Right lobe of liver (tissue), 4 donors: Measurements from ENCODE around the gene CERK.

Experiments used
- POLR2A ChIP-seq: fragments of 450-650 bp; IDR thresholded peaks from one replicate; pipeline ENCODE4 v1.6.1; 2017; ENCODE audit warnings: antibody characterized with exemption, mild to moderate bottlenecking
- TF ChIP-seq, protein P1 (sequence below), 4 donors: fragments of 200-600 bp in 3 of 4; fragments of 450-650 bp in 1 of 4; IDR thresholded peaks; one replicate each; pipeline versions ENCODE4 v1.5.1 to v1.8.0; 2016 to 2022; ENCODE audit warnings: antibody characterized with exemption in 4 of 4, mild to moderate bottlenecking in 2 of 4
- donor health status: DM: no; HTN: no; CAD: no.
- donor health status: DM: no; HTN: no; CAD: no.
- donor health status: DM: no; HTN: yes; CAD: no.

DNA sequence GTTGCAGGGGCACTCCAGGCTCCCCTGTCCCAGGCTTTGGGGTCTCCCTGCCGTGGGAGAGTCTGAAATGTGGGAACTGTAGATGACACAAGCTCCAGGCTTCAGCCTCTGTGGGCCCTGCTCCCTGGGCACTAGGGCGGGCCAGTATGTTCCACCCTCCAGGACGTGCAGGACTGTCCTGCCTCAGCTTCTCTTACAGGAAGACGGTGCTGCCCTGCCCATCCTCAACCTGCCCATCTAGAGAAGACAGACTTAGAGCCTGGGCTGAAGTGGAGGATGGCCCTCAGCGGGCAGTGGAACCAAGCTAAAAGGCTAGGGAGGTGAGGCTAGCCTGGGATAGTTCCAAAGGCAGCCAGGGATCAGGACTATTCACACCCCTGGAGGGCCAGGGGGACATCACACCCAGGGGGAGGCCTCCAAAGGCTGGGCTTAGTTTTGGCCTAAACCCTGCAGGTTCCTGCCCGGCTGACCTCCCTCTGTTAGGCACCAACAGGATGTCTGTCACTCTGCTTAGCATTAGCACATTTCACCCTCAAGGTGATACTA lies 4.0 kb upstream of the CERK start:
- TF ChIP-seq, protein P1, sequence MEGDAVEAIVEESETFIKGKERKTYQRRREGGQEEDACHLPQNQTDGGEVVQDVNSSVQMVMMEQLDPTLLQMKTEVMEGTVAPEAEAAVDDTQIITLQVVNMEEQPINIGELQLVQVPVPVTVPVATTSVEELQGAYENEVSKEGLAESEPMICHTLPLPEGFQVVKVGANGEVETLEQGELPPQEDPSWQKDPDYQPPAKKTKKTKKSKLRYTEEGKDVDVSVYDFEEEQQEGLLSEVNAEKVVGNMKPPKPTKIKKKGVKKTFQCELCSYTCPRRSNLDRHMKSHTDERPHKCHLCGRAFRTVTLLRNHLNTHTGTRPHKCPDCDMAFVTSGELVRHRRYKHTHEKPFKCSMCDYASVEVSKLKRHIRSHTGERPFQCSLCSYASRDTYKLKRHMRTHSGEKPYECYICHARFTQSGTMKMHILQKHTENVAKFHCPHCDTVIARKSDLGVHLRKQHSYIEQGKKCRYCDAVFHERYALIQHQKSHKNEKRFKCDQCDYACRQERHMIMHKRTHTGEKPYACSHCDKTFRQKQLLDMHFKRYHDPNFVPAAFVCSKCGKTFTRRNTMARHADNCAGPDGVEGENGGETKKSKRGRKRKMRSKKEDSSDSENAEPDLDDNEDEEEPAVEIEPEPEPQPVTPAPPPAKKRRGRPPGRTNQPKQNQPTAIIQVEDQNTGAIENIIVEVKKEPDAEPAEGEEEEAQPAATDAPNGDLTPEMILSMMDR (IDR thresholded peaks at IDR 0.05) = no peak
- no peak for TF ChIP-seq POLR2A
